Mesothelial cell of epicardium (in vitro differentiated cells): Measurements from ENCODE around the gene KCNJ15. TPM values are rescaled to one million over a fixed set of nuclear protein-coding genes. Genes with fewer than 3 reads are reported as not detected.
"Not testable (repeated sequence)": the region's sequence is repeated elsewhere in the genome, so short reads cannot be mapped to it uniquely, and the experiment has no call there.

ENCODE experiments used
- DNase-seq, 2 experiments: peaks; one replicate each; pipeline ENCODE4 v3.0.0; 2021; ENCODE audit warnings: low spot score in 2 of 2; ENCODE audit not compliant: unreplicated experiment in 2 of 2
- H3K27ac Mint-ChIP-seq: 2 replicates; pipeline ENCODE4 v1.8.0; 2021; ENCODE audit warnings: mixed read lengths
- H3K27me3 Mint-ChIP-seq: 2 replicates; pipeline ENCODE4 v1.8.0; 2021; ENCODE audit warnings: low read depth, mixed read lengths
- H3K36me3 Mint-ChIP-seq: 2 replicates; pipeline ENCODE4 v1.8.0; 2021; ENCODE audit warnings: mixed read lengths
- H3K4me1 Mint-ChIP-seq: 2 replicates; pipeline ENCODE4 v1.8.0; 2021; ENCODE audit warnings: mixed read lengths
- H3K4me3 Mint-ChIP-seq: 2 replicates; pipeline ENCODE4 v1.8.0; 2021; ENCODE audit warnings: mild to moderate bottlenecking, moderate library complexity, mixed read lengths
- H3K9me3 Mint-ChIP-seq: 2 replicates; pipeline ENCODE4 v1.8.0; 2021; ENCODE audit warnings: mixed read lengths
- total RNA-seq: library from RNA; stranded (reverse); gene quantifications from 3 replicates; pipeline ENCODE4 v1.2.1, GENCODE V29; 2021
- TF ChIP-seq, protein P1 (sequence below): fragments of 200-600 bp; sonication (generic); IDR thresholded peaks from one replicate; pipeline ENCODE4 v1.5.0; 2021; ENCODE audit warnings: antibody characterized with exemption; ENCODE audit not compliant: unreplicated experiment

KCNJ15 gene
- total RNA-seq, 1 donor from 2014 or later: 1.9 TPM

DNA sequence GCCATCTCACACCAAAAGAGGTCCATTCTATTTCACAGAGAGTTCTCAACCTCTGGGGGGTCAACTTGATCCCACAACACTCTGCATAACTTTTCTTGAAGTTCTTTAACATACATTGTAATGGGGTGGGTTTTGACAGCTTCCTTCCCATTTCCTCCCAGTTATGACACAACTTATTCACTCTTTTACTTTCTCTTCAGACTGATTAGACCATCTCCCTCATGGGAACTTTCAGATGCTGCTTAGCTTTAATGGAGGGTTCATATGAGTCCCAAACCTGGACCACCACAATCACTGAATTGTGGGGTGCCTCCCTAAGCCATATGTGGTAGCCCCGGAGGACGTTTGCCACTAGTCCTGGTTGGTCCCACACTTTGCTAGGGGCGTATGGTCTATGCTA, 28.3 kb upstream of the KCNJ15 start:
- no peak overlapping the region for H3K27ac Mint-ChIP-seq

DNA sequence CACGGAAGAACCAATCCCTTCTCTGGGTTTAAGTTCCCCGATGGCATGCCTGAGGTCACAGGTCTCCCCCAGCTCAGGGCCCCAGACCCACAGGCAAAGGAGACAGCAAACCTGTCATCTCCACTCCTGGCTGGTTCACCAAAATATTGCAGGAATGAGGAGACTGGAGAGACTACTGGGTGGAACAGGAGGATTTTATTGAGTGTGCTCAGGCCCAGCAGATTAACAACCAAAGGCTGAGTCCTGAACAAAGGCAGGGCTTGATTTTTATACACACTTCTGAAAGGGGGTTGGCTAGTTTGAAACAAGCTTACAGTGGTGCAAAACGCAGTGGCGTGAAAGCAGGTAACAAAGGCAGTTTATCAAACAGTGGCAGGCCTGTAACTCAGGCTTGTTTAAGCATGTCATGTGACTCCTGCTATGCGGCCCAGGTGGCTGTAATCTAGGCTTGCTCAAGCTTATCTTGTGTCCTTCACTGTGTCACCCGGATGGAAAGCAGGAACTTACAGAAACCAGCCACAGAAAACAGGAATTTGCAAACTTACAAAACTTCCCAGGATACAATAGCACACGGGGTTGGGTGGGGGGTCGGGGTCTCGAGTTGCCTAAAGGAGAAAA, 27.4 kb upstream of the KCNJ15 start:
- DNase-seq: no peak
- Mint-ChIP-seq H3K4me1 (peaks cover 6% of the 10 kb centered on the region), H3K27ac (no peak overlapping the region), H3K9me3 (peaks cover 72% of the 10 kb centered on the region), H3K27me3 (no peaks in the 10 kb centered on the region), H3K4me3 (no peak overlapping the region), H3K36me3 (peaks cover 29% of the 10 kb centered on the region)
- TF ChIP-seq, protein P1, sequence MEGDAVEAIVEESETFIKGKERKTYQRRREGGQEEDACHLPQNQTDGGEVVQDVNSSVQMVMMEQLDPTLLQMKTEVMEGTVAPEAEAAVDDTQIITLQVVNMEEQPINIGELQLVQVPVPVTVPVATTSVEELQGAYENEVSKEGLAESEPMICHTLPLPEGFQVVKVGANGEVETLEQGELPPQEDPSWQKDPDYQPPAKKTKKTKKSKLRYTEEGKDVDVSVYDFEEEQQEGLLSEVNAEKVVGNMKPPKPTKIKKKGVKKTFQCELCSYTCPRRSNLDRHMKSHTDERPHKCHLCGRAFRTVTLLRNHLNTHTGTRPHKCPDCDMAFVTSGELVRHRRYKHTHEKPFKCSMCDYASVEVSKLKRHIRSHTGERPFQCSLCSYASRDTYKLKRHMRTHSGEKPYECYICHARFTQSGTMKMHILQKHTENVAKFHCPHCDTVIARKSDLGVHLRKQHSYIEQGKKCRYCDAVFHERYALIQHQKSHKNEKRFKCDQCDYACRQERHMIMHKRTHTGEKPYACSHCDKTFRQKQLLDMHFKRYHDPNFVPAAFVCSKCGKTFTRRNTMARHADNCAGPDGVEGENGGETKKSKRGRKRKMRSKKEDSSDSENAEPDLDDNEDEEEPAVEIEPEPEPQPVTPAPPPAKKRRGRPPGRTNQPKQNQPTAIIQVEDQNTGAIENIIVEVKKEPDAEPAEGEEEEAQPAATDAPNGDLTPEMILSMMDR: no peak

More for the DNA sequence above, 28.3 kb upstream of the KCNJ15 start:
- Mint-ChIP-seq H3K36me3 (peaks cover 30% of the 10 kb centered on the region), H3K27me3 (no peaks in the 10 kb centered on the region), H3K4me1 (no peaks in the 10 kb centered on the region), H3K9me3 (peaks cover 79% of the 10 kb centered on the region), H3K4me3 (no peak overlapping the region)
- TF ChIP-seq, protein P1: no peak
- no peak for DNase-seq

DNA sequence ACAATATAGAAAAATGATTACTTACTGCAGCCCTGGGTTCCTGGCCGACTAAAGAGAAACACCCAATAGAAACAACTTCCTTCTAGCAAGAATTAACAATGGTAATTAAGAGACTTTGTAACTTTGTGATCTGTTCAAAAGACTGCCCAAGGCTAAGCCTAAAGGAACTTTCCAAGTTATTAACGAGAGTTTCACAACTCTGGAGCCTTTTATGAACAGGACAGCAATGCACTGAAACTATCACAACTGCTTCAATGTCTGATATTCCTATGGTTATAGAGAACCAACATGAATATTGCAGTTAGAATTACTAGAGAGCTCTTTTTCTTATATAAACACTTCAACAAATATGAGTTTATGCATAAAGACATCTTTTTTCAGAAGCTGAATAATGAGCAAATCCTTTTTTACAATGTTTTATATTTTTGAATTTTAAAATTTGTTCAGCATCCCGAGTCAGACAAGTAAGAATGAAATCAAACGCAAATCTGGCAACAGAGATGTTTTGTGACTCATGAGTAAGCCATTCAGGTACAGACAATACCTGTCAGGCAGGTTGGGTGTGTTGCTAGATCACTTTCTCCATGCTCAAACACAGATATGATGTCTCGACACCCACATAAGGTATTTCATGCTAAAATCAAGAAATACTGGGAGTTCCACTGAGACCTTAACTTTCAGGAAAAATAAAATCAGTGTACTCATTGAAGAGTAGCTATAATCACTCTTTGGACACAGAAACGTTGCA, 22.2 kb upstream of the KCNJ15 start:
- TF ChIP-seq, protein P1: no peak
- H3K4me3 Mint-ChIP-seq: no peak overlapping the region
- peaks cover 9% of the 10 kb centered on the region for H3K36me3 Mint-ChIP-seq
- H3K9me3 Mint-ChIP-seq: peaks cover 27% of the 10 kb centered on the region
- no peak for DNase-seq
- no peaks in the 10 kb centered on the region for H3K27me3 Mint-ChIP-seq
- peak overlapping the region; percentile 86 for H3K27ac Mint-ChIP-seq
- H3K4me1 Mint-ChIP-seq: peaks cover 18% of the 10 kb centered on the region

DNA sequence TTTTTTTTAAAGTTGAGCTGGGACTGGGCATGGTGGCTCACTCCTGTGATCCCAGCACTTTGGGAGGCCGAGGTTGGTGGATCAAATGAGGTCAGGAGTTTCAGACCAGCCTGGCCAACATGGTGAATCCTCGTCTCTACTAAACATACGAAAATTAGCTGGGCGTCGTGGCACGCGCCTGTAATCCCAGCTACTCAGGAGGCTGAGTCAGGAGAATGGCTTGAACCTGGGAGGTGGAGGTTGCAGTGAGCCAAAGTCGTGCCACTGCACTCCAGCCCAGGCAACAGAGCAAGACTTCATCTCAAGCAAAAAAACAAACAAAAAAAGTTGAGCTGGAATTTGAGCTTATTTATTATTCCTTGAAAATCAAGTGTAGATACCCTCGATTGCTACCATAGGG, 21.5 kb upstream of the KCNJ15 start:
- not testable (repeated sequence) for DNase-seq, H3K36me3 Mint-ChIP-seq, H3K27me3 Mint-ChIP-seq, H3K4me3 Mint-ChIP-seq
- Mint-ChIP-seq H3K27ac (peak overlapping the region; percentile 47), H3K9me3 (peaks cover 24% of the 10 kb centered on the region), H3K4me1 (peaks cover 25% of the 10 kb centered on the region)

DNA sequence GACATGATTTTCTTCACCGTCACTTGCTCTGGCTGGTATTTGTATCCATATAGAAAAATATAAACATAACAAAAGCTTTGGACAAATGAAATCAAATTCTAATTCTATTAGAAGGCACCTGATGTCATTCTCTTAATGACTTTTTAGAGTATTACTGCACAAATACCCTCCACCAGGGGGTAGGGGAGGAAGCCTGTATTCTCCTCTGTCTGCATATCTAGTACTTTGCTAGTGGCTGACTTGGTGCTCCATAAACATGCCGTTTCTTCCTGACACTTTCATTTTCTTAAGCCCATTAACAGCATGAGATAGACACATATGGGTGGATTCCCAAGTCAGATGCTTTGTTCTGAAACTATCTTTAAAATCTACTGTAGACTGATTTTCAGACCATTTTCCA, 20.6 kb upstream of the KCNJ15 start:
- H3K4me3 Mint-ChIP-seq: no peak overlapping the region
- peaks cover 3% of the 10 kb centered on the region for H3K36me3 Mint-ChIP-seq
- no peak overlapping the region for H3K27ac Mint-ChIP-seq
- peaks cover 17% of the 10 kb centered on the region for H3K9me3 Mint-ChIP-seq
- H3K4me1 Mint-ChIP-seq: peaks cover 26% of the 10 kb centered on the region
- no peaks in the 10 kb centered on the region for H3K27me3 Mint-ChIP-seq
- TF ChIP-seq, protein P1: no peak
- no peak for DNase-seq

DNA sequence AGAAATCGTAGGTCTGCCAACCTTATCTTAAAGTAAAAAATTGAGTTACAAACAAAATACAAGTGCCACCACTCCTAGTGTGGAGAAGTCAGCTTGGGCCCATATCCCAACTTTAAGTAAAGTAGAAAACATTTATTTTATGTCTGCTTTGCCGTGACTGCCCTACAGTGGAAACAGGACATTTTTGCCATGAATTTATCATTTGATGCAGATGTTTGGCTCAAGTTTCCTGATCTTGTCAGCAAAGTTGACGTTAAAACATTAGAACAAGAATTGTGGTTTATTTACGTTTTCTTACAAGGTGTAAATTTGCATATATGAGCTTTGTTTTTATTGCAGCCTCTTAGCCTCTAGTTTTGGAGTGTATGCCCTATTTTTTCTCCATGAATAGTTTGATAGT, 17.1 kb upstream of the KCNJ15 start:
- Mint-ChIP-seq H3K4me3 (no peak overlapping the region), H3K27me3 (no peaks in the 10 kb centered on the region), H3K9me3 (no peaks in the 10 kb centered on the region), H3K4me1 (peaks cover 19% of the 10 kb centered on the region), H3K27ac (no peak overlapping the region), H3K36me3 (no peaks in the 10 kb centered on the region)
- TF ChIP-seq, protein P1: no peak
- DNase-seq: no peak
